K562 (cell line): ENCODE data around the gene RAP1A. TPM values are rescaled to one million over a fixed set of nuclear protein-coding genes. Genes with fewer than 3 reads are reported as not detected.
A peak's percentile ranks its signal among the peaks of the same experiment; 100 is the strongest.

Source experiments
- HLTF ChIP-seq: fragments of 450-650 bp; IDR thresholded peaks from 2 replicates; pipeline ENCODE4 v1.6.1; 2016
- KDM5B ChIP-seq: fragments of 200-600 bp; sonication (generic); IDR thresholded peaks from 2 replicates; pipeline ENCODE4 v1.6.1; 2012; ENCODE audit warnings: low read depth, mild to moderate bottlenecking, moderate library complexity, low read length, control low read depth, inconsistent platforms; ENCODE audit not compliant: insufficient replicate concordance
- NFYB ChIP-seq: IDR thresholded peaks from 2 replicates; pipeline ENCODE4 v1.6.1; 2011; ENCODE audit warnings: mild to moderate bottlenecking, moderate library complexity; ENCODE audit not compliant: insufficient read length; ENCODE audit errors: extremely low read depth
- PHF21A ChIP-seq: fragments of 450-650 bp; IDR thresholded peaks from 2 replicates; pipeline ENCODE4 v1.6.1; 2017; ENCODE audit warnings: low read depth, borderline replicate concordance
- POLR2AphosphoS5 ChIP-seq: IDR thresholded peaks from 2 replicates; pipeline ENCODE4 v1.6.1; 2011; ENCODE audit warnings: mild to moderate bottlenecking, low read depth, low read length, moderate library complexity; ENCODE audit not compliant: control insufficient read depth, insufficient read depth
- RFX5 ChIP-seq: IDR thresholded peaks from 2 replicates; pipeline ENCODE4 v1.6.1; 2011; ENCODE audit warnings: low read depth, mild to moderate bottlenecking, improper control_type of control experiment, low read length
- TEAD4 ChIP-seq, 2 experiments: sonication (generic) in 1 of 2; formaldehyde crosslinking in 1 of 2; IDR thresholded peaks; 2 replicates each; pipeline versions ENCODE4 v1.6.1 to v1.8.0; 2012 to 2022; ENCODE audit warnings: borderline replicate concordance in 1 of 2, inconsistent platforms in 1 of 2, low read length in 1 of 2, mild to moderate bottlenecking in 1 of 2, missing genetic modification reagents in 1 of 2
- TSC22D4 ChIP-seq: fragments of 450-650 bp; IDR thresholded peaks from 2 replicates; pipeline ENCODE4 v1.6.1; 2016; ENCODE audit warnings: missing genetic modification characterization, missing biosample characterization, control low read depth
- XRCC4 ChIP-seq: IDR thresholded peaks from one replicate; pipeline ENCODE4 v1.6.1; 2011; ENCODE audit not compliant: insufficient read depth, insufficient read length; ENCODE audit errors: extremely low read depth
- ZKSCAN8 ChIP-seq: fragments of 200-800 bp; sonication (Bioruptor generic); IDR thresholded peaks from 2 replicates; pipeline ENCODE4 v1.6.1; 2016; ENCODE audit warnings: missing genetic modification characterization, missing compliant biosample characterization
- ZNF408 ChIP-seq: fragments of 250-450 bp; sonication (Bioruptor Pico); IDR thresholded peaks from 2 replicates; pipeline ENCODE4 v1.4.0; 2020; ENCODE audit warnings: low read depth, mild to moderate bottlenecking, moderate library complexity
- ZNF507 ChIP-seq: conservative IDR thresholded peaks from 2 replicates; pipeline ENCODE4 v1.6.1; 2017; ENCODE audit warnings: missing genetic modification characterization, missing compliant biosample characterization
- polyA plus RNA-seq, 8 experiments: library from polyadenylated mRNA; depleted of rRNA in 4 of 8; stranded (reverse) in 5 of 8; unstranded in 3 of 8; fragments of >200 nt; fragmentation: Nextera tagmentation in 2 of 8; fragmentation: Illumina TruSeq in 1 of 8; extraction: Ambion mirVana in 2 of 8; extraction: Trizol in 1 of 8; gene quantifications; 2 replicates each; pipeline versions ENCODE4 v1.2.1 to v1.2.3, GENCODE V29; 2011 to 2014; ENCODE audit warnings: inconsistent platforms in 1 of 8, missing spikeins in 1 of 8
- total RNA-seq, 7 experiments: library from RNA; depleted of rRNA in 6 of 7; stranded (reverse); fragments of >200 nt in 6 of 7; fragmentation: Illumina TruSeq in 2 of 7; extraction: Trizol in 2 of 7; gene quantifications; 2 replicates each; pipeline versions ENCODE4 v1.2.1 to v1.2.3, GENCODE V29; 2011 to 2021; ENCODE audit warnings: low replicate concordance in 1 of 7
- TF ChIP-seq, protein P1 (sequence below): sonication (generic); formaldehyde crosslinking; IDR thresholded peaks from 2 replicates; pipeline ENCODE4 v1.8.0; 2022; ENCODE audit warnings: missing genetic modification reagents, mild to moderate bottlenecking, borderline replicate concordance
- TF ChIP-seq, protein P2 (sequence below), 2 experiments: IDR thresholded peaks; 2 replicates each; pipeline ENCODE4 v1.6.1; 2011; ENCODE audit warnings: borderline replicate concordance in 1 of 2, control low read depth in 1 of 2, low read depth in 1 of 2, low read length in 1 of 2, mild to moderate bottlenecking in 1 of 2, mixed read lengths in 1 of 2, moderate library complexity in 1 of 2; ENCODE audit not compliant: insufficient read depth in 1 of 2, insufficient read length in 1 of 2, poor library complexity in 1 of 2, severe bottlenecking in 1 of 2; ENCODE audit errors: extremely low read depth in 1 of 2

The RAP1A gene
- total and polyA plus RNA-seq, 9 of the 15 experiments (the other 6 are each of a cell fraction or from before 2014, with no cell fraction given), result 13.4 to 86.2 (median 32.5) TPM

DNA sequence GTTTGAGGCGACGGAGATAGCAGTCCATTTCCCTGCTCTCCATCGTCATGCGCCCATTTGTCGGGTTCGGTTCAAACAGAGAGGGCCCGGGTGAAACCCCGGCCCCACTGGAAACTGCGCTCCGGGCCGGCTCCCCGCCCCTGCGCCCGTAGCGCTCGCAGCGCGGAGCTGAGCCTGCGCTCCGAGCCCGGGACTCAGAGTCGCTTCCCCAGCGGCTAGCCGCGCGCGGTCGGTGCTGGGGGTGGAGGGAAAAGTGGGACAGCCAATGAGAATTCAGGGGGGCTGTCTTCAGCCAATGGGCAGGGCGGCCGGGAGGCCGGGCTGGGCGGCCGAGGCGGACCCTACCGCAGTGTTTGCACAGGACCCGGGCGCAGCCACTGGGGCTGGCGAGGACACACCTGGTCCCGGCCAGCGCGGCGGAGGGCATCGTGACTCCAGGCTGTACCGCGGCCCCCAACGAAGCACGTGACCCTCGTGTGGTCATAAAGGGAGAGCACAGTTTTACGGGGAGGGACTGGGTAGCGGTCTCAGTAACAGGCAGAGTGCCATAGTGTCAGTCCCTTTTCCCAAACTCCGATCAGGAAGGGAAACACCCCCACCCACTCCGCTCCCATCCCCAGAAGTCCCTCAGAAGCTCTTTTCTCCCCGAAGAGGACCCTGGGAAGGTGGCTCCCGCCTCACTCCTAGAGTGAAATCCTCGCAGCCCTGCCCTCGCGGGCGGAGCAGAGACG, 119.8 kb downstream of the RAP1A start, which contains the start of gene INKA2 (continued):
- TF ChIP-seq KDM5B (peak; percentile 66), TEAD4 (IDR thresholded peaks at IDR 0.05; ENCODE audit: low read length) (no peak), TEAD4 (CRISPR knock-in tag; IDR thresholded peaks at IDR 0.05; ENCODE audit: borderline replicate concordance) (peak; percentile 53; the same call in 1 of the 2 replicates), PHF21A (peak; percentile 85; the same call in 1 of the 2 replicates), ZNF507 (tag) (no peak), RFX5 (no peak), ZKSCAN8 (CRISPR knock-in tag) (no peak), ZNF408 (CRISPR knock-in tag) (no peak), XRCC4 (no peak), POLR2AphosphoS5 (no peak), HLTF (no peak), TSC22D4 (tag) (no peak), NFYB (peak; percentile 92)
- TF ChIP-seq, protein P1, sequence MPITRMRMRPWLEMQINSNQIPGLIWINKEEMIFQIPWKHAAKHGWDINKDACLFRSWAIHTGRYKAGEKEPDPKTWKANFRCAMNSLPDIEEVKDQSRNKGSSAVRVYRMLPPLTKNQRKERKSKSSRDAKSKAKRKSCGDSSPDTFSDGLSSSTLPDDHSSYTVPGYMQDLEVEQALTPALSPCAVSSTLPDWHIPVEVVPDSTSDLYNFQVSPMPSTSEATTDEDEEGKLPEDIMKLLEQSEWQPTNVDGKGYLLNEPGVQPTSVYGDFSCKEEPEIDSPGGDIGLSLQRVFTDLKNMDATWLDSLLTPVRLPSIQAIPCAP (CRISPR knock-in tag), result 0 out of 2 replicates have a peak, but pooled peaks have one; percentile 58
- TF ChIP-seq, protein P2, sequence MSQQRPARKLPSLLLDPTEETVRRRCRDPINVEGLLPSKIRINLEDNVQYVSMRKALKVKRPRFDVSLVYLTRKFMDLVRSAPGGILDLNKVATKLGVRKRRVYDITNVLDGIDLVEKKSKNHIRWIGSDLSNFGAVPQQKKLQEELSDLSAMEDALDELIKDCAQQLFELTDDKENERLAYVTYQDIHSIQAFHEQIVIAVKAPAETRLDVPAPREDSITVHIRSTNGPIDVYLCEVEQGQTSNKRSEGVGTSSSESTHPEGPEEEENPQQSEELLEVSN (IDR thresholded peaks at IDR 0.05; ENCODE audit: borderline replicate concordance in 1 of 2, extremely low read depth in 1 of 2, insufficient read depth in 1 of 2, insufficient read length in 1 of 2, low read depth in 1 of 2, low read length in 1 of 2, poor library complexity in 1 of 2, severe bottlenecking in 1 of 2), result peak; percentile 93 to 94
